ENCODE data around the gene THRB.

Gene THRB

DNA sequence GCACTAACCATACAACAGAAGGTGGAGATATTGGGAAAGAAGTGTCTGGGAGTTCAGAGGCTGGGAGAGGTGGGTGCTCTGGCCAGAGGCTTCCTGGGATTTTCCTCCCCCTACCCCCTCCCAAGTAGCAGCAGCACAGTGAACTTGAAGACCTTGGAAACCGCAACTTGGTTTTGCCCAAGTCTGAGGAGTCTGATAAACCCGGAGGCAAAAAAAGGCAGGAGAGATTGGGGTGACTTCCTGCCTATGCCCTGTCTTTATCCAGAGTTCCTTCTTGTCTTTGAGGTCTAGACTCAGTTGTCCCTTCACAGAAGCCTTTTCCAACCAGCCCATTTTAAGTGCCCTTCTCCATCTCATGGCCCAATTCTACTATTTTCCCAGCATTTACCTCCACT is 25.4 kb upstream of the THRB start:
- H3K27ac ChIP-seq (replicated peaks; ENCODE audit: low read length) = no peak overlapping the region
- no peak overlapping the region for H2AFZ ChIP-seq (ENCODE audit: low read length)
- no peaks in the 10 kb centered on the region for H3K79me1 ChIP-seq (ENCODE audit: low read depth, low read length)
- H2BK120ac ChIP-seq (ENCODE audit: low read depth, low read length) = no peak overlapping the region
- no peak overlapping the region for H3K14ac ChIP-seq (ENCODE audit: low read length)
- no peak for DNase-seq (ENCODE audit: low spot score)
- H2BK15ac ChIP-seq (ENCODE audit: low read length) = no peak overlapping the region
- WGBS, 2 donors (ENCODE audit: extremely low coverage in 2 of 2, insufficient read length in 2 of 2, insufficient replicate concordance in 1 of 2) = no CpG with 5 or more reads among the region's 2 CpGs
- H3K4me3 ChIP-seq (ENCODE audit: low read length in 2 of 2) = no peak overlapping the region
- peaks cover 0 to 5% of the 10 kb centered on the region in 2 donors for H3K4me1 ChIP-seq (ENCODE audit: control insufficient read depth in 2 of 2, insufficient read depth in 1 of 2, low read depth in 1 of 2, low read length in 2 of 2)
- H3K18ac ChIP-seq (ENCODE audit: low read length) = no peak overlapping the region
- H2BK5ac ChIP-seq (ENCODE audit: low read length) = no peak overlapping the region
- no peak overlapping the region for H3K4me2 ChIP-seq (ENCODE audit: insufficient read depth, low read length, poor library complexity, severe bottlenecking)
- H3K27me3 ChIP-seq (ENCODE audit: control insufficient read depth in 3 of 3, insufficient read depth in 3 of 3, low read depth in 1 of 3, low read length in 3 of 3) = peaks cover 0 to 73% (median 42%) of the 10 kb centered on the region in 3 experiments
- no peak overlapping the region for H3K9ac ChIP-seq (ENCODE audit: low read depth, low read length, poor library complexity)
- H3K9me3 ChIP-seq (replicated peaks in 1 of 2; ENCODE audit: control insufficient read depth in 2 of 2, insufficient read depth in 1 of 2, low read depth in 1 of 2, low read length in 2 of 2) = peaks cover 0 to 2% of the 10 kb centered on the region in 2 donors
- no peak overlapping the region for H3K23ac ChIP-seq (ENCODE audit: low read depth, low read length, poor library complexity)
- no peak overlapping the region for H3K4ac ChIP-seq (ENCODE audit: low read length)
- no peak overlapping the region for H2BK12ac ChIP-seq (ENCODE audit: low read length)
- no peak overlapping the region for H4K91ac ChIP-seq (ENCODE audit: low read depth, low read length, poor library complexity)
- no peaks in the 10 kb centered on the region for H3K36me3 ChIP-seq (replicated peaks in 1 of 2; ENCODE audit: control insufficient read depth in 2 of 2, insufficient read depth in 2 of 2, low read length in 2 of 2)
- no peak overlapping the region for H2AK5ac ChIP-seq (ENCODE audit: low read depth, low read length)
- no peak overlapping the region for H4K8ac ChIP-seq (ENCODE audit: low read depth, low read length)

DNA sequence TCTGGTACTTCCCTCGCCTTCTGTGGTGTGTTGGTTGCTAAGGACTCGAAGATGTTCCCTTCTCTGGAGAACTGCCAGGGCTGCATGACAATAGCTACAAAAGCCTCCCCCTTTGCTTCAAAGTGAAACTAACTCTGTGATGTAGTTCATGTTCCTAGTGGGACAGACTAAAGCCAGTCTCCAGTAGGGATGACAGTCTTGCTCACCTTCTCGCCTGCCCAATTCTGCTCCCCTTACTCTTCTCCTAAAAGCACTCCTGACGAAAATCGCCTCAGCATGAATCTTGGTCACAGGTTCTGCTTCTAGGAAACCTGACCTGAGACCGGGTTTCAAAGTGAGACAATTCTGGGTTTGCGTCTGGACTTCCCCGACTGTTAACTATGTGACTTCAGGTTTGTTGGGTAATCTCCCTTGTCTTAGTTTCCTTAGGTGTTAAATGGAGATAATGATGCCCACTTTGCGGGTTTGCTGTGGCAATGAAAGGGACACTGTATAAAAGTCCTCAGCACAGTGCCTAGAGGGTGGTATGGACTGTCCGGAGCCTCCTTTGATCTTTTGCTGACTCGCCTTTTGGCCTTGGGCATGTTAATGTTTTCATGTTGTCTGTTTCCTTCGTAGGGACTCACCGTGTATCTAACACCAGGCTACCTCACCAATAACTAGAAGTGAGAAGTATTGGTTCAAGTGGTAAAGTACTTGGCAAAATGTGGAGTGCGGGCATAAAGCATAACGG is 24.9 kb upstream of the THRB start:
- Histone ChIP-seq H4K91ac (ENCODE audit: low read depth, low read length, poor library complexity) (no peak overlapping the region), H2BK120ac (ENCODE audit: low read depth, low read length) (no peak overlapping the region), H2BK5ac (ENCODE audit: low read length) (no peak overlapping the region), H2AFZ (ENCODE audit: low read length) (no peak overlapping the region), H3K23ac (ENCODE audit: low read depth, low read length, poor library complexity) (no peak overlapping the region), H3K27ac (replicated peaks; ENCODE audit: low read length) (no peak overlapping the region), H3K9me3 (replicated peaks in 1 of 2; ENCODE audit: control insufficient read depth in 2 of 2, insufficient read depth in 1 of 2, low read depth in 1 of 2, low read length in 2 of 2) (peaks cover 0 to 2% of the 10 kb centered on the region in 2 donors), H4K8ac (ENCODE audit: low read depth, low read length) (no peak overlapping the region), H2BK12ac (ENCODE audit: low read length) (no peak overlapping the region), H3K18ac (ENCODE audit: low read length) (no peak overlapping the region), H3K4me3 (ENCODE audit: low read length in 2 of 2) (no peak overlapping the region), H3K14ac (ENCODE audit: low read length) (no peak overlapping the region), H3K4me1 (ENCODE audit: control insufficient read depth in 2 of 2, insufficient read depth in 1 of 2, low read depth in 1 of 2, low read length in 2 of 2) (peaks cover 0 to 5% of the 10 kb centered on the region in 2 donors), H3K4me2 (ENCODE audit: insufficient read depth, low read length, poor library complexity, severe bottlenecking) (no peak overlapping the region), H3K27me3 (ENCODE audit: control insufficient read depth in 3 of 3, insufficient read depth in 3 of 3, low read depth in 1 of 3, low read length in 3 of 3) (peaks cover 0 to 68% (median 42%) of the 10 kb centered on the region in 3 experiments), H2BK15ac (ENCODE audit: low read length) (no peak overlapping the region), H2AK5ac (ENCODE audit: low read depth, low read length) (no peak overlapping the region), H3K79me1 (ENCODE audit: low read depth, low read length) (no peaks in the 10 kb centered on the region), H3K4ac (ENCODE audit: low read length) (no peak overlapping the region), H3K9ac (ENCODE audit: low read depth, low read length, poor library complexity) (no peak overlapping the region), H3K36me3 (replicated peaks in 1 of 2; ENCODE audit: control insufficient read depth in 2 of 2, insufficient read depth in 2 of 2, low read length in 2 of 2) (no peaks in the 10 kb centered on the region)
- DNase-seq (ENCODE audit: low spot score) = no peak
- no CpG with 5 or more reads among the region's 15 CpGs for WGBS, 2 donors (ENCODE audit: extremely low coverage in 2 of 2, insufficient read length in 2 of 2, insufficient replicate concordance in 1 of 2)

DNA sequence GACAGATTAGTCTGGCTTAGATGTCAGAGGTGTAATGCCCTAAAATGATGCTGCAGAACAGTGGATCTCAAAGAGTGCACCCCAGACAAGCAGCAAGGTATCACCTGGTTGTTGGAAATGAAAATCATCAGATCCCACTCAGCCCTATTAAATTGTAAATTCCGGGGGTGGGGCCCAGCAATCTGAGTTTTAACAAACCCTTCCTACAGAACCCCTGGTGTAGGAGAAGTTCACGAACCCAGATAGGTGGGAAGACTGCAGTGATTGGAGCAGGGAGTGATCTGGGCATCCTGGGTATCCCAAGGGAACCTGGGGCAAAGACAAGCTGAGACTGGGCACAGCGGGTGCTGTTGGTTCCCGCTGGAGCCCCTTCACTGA is 24.3 kb upstream of the THRB start:
- DNase-seq (ENCODE audit: low spot score) = no peak
- Histone ChIP-seq H3K23ac (ENCODE audit: low read depth, low read length, poor library complexity) (no peak overlapping the region), H3K79me1 (ENCODE audit: low read depth, low read length) (no peaks in the 10 kb centered on the region), H2BK15ac (ENCODE audit: low read length) (no peak overlapping the region), H2AFZ (ENCODE audit: low read length) (no peak overlapping the region), H3K4me1 (ENCODE audit: control insufficient read depth in 2 of 2, insufficient read depth in 1 of 2, low read depth in 1 of 2, low read length in 2 of 2) (peaks cover 0 to 5% of the 10 kb centered on the region in 2 donors), H3K9me3 (replicated peaks in 1 of 2; ENCODE audit: control insufficient read depth in 2 of 2, insufficient read depth in 1 of 2, low read depth in 1 of 2, low read length in 2 of 2) (peaks cover 0 to 2% of the 10 kb centered on the region in 2 donors), H3K27ac (replicated peaks; ENCODE audit: low read length) (no peak overlapping the region), H3K4ac (ENCODE audit: low read length) (no peak overlapping the region), H3K9ac (ENCODE audit: low read depth, low read length, poor library complexity) (no peak overlapping the region), H3K27me3 (ENCODE audit: control insufficient read depth in 3 of 3, insufficient read depth in 3 of 3, low read depth in 1 of 3, low read length in 3 of 3) (peaks cover 0 to 62% (median 40%) of the 10 kb centered on the region in 3 experiments), H3K18ac (ENCODE audit: low read length) (no peak overlapping the region), H4K8ac (ENCODE audit: low read depth, low read length) (no peak overlapping the region), H3K36me3 (replicated peaks in 1 of 2; ENCODE audit: control insufficient read depth in 2 of 2, insufficient read depth in 2 of 2, low read length in 2 of 2) (no peaks in the 10 kb centered on the region), H3K4me2 (ENCODE audit: insufficient read depth, low read length, poor library complexity, severe bottlenecking) (no peak overlapping the region), H2BK12ac (ENCODE audit: low read length) (no peak overlapping the region), H2AK5ac (ENCODE audit: low read depth, low read length) (no peak overlapping the region), H4K91ac (ENCODE audit: low read depth, low read length, poor library complexity) (no peak overlapping the region), H2BK120ac (ENCODE audit: low read depth, low read length) (no peak overlapping the region), H3K14ac (ENCODE audit: low read length) (no peak overlapping the region), H2BK5ac (ENCODE audit: low read length) (no peak overlapping the region), H3K4me3 (ENCODE audit: low read length in 2 of 2) (no peak overlapping the region)
- no CpG with 5 or more reads among the region's 4 CpGs for WGBS, 2 donors (ENCODE audit: extremely low coverage in 2 of 2, insufficient read length in 2 of 2, insufficient replicate concordance in 1 of 2)

DNA sequence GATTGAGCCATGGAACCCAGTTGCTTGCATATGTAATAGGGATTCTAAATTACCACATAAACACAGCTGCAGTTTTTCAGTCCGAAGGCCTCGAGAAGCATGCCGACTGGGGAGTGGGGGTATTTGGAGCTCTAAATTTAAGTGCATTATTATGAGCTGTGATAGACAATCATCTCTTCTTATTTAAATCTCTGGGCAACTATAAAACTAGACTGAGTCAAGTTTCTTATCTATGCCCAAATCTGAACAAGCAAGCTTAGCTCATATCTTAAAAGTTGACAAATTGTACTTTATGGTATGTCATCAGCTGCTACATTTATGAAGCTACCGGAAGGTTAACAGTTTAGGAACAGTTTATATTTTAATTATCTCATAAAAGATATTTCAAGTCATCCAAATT is 19.5 kb upstream of the THRB start:
- Histone ChIP-seq H4K8ac (ENCODE audit: low read depth, low read length) (no peak overlapping the region), H3K79me1 (ENCODE audit: low read depth, low read length) (no peaks in the 10 kb centered on the region), H3K18ac (ENCODE audit: low read length) (no peak overlapping the region), H2AK5ac (ENCODE audit: low read depth, low read length) (no peak overlapping the region), H2AFZ (ENCODE audit: low read length) (no peak overlapping the region), H3K14ac (ENCODE audit: low read length) (no peak overlapping the region), H2BK120ac (ENCODE audit: low read depth, low read length) (no peak overlapping the region), H3K23ac (ENCODE audit: low read depth, low read length, poor library complexity) (no peak overlapping the region), H3K4me3 (ENCODE audit: low read length in 2 of 2) (no peak overlapping the region), H2BK5ac (ENCODE audit: low read length) (no peak overlapping the region), H3K27me3 (ENCODE audit: control insufficient read depth in 3 of 3, insufficient read depth in 3 of 3, low read depth in 1 of 3, low read length in 3 of 3) (peaks cover 0 to 14% (median 5%) of the 10 kb centered on the region in 3 experiments), H3K36me3 (replicated peaks in 1 of 2; ENCODE audit: control insufficient read depth in 2 of 2, insufficient read depth in 2 of 2, low read length in 2 of 2) (no peaks in the 10 kb centered on the region), H3K9me3 (replicated peaks in 1 of 2; ENCODE audit: control insufficient read depth in 2 of 2, insufficient read depth in 1 of 2, low read depth in 1 of 2, low read length in 2 of 2) (no peaks in the 10 kb centered on the region), H3K27ac (replicated peaks; ENCODE audit: low read length) (no peak overlapping the region), H2BK15ac (ENCODE audit: low read length) (no peak overlapping the region), H3K9ac (ENCODE audit: low read depth, low read length, poor library complexity) (no peak overlapping the region), H3K4ac (ENCODE audit: low read length) (no peak overlapping the region), H2BK12ac (ENCODE audit: low read length) (no peak overlapping the region), H3K4me2 (ENCODE audit: insufficient read depth, low read length, poor library complexity, severe bottlenecking) (no peak overlapping the region), H4K91ac (ENCODE audit: low read depth, low read length, poor library complexity) (no peak overlapping the region), H3K4me1 (ENCODE audit: control insufficient read depth in 2 of 2, insufficient read depth in 1 of 2, low read depth in 1 of 2, low read length in 2 of 2) (no peaks in the 10 kb centered on the region)
- no peak for DNase-seq (ENCODE audit: low spot score)
- no CpG with 5 or more reads among the region's 4 CpGs for WGBS, 2 donors (ENCODE audit: extremely low coverage in 2 of 2, insufficient read length in 2 of 2, insufficient replicate concordance in 1 of 2)
